AG08396 (cell line): ENCODE results near the gene ZBTB18.
"Not testable (repeated sequence)": the region's sequence is repeated elsewhere in the genome, so short reads cannot be mapped to it uniquely, and the experiment has no call there.

Experiments
- DNase-seq: peaks from one replicate; pipeline ENCODE4 v3.0.0; 2012; ENCODE audit warnings: low spot score, mixed read lengths

ZBTB18 gene

DNA sequence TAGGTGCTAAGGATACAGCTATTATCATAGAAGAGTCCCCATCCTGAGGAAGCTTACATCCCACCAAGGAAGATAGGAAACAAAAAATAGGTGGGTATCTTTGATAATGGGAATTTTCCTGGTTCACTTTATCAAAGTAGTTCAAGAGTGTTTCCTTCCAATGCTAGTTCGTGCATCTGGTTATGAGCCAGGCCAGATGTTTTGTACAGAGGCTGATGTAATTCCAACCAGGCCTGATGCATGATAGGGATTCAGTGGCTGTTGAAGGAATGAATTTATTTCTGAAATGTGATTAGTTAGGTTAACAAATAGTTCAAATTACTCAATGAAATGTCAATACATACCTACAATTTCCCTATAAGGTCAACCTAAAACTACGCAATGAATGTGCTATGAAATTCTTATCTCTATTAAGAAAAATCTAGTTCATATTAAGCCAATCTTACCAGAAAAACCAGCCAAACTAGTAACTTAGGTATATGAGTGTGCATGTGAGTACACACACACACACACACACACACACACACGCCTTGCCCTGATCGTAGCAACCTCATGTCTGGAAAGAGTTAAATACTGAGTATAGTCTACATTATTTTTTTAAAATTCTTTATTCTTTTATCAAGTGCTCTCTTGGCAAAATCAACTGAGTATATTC, 9.5 kb upstream of the ZBTB18 start:
- no peak for DNase-seq

DNA sequence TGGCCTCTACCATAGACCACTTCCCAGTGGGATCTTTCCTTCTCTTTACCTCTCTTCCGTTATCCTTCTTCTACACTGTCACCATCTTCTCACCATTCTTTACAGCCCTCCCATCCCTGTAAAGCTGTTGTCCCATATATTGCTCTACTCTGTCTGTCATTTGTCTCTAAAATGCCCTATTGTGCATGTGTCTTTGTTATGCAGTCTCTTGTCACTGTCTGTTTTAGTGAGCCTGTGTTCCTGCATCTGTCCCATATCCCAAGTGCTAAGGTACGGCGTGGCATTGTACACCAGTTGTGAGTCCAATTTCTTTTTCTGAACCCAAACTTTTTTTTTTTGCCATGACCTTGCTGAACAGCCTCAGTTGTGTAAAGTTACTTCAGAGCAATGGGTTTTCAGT, 8.8 kb upstream of the ZBTB18 start:
- DNase-seq, result no peak

DNA sequence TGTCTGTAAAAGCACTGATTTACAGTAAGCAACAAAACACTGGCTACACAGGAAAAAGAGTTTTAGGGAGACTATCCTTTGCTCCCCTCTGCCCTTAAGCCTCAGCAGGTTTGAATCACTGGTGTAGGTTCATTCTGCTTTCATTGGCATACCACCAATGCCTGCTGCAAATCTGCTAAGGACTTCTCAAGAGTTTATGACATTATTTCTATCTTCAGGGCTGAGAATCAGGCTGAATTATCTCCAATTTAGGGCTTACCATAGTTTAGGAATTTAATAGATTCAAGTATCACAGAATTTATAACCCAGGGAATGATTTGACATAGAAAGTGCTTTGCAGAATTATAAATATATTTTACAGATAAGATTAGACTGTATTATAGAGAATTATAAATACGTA, 6.7 kb upstream of the ZBTB18 start:
- no peak for DNase-seq

DNA sequence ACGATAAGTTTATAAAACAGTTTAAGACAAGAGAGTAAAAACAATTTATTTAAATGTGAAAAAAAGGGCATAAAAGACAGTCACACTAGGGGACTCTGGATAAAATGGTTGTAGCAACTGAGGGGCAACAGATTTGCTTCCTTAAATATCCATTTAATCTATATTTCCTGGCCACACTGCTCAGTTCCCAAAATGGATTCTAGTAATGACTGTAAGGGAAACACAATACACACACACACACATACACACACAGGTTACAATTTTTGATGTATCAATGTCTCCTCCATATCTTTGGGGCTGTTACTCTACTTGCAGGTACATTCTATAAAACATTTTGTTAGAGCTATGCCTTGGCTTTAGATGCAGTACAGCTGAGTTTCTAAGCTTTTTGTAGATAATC, 4.8 kb upstream of the ZBTB18 start:
- not testable (repeated sequence) for DNase-seq

DNA sequence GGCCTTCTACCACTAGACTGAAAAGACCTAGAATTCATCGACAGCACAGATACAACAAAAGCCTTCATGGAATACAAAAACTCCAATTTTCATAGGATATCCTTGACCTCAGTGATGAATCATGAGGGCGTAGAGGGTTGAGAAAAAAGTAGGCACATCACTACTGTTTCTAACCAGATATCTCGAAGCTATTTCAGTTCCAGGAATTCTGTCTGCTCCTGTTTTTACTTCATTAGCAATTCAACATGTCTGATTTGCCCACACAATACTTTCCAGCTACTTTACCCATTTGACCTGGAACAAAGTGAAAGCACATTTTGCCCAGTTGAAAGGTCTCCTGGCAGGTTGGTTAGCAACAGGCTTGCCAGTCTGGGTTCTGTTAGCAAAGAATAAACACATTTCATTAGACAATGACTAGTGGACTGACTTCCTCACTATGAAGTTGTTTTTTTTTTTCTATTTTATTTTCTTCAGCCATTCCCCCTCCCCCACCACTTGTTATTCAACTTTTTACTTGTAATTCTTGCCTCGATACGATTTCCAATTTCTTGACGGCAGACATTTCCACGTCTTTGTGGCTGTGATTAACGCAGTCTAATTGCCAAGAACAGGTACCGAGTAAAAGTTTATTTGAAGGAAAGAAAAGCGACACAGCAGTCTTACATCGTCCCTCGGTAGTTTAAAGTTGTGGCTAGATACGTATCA, 4.0 kb upstream of the ZBTB18 start:
- DNase-seq, result no peak

DNA sequence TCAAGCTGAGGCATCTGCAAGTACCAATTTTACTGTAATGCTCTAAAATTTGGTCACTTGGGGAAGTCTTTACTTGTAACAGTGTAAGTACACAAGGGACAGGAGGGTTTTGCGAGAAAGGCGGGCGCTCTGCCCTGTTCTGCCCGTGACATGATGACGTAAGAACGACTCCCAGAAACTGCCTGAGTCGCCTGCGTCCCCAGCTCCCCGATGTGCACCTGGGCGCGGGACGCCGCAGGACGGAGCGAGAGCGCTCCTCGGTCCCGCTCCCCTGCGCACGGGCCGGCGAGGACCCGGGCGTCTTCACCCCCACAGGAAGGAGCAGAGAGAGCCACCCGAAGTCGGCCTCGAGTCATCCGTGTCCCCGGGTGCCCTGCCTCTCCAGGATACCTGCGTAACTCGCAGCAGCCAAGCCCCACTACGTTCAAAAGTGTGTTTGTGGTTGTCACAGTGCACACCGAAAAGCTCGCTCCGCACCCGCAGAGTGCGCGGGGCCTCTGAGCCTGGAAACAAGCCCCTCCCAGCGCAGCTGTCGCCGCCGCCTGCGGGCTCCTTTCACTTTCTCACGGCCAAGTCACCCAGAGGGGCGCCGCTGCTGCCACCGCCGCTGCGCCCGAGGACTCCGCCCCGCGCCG, 3.3 kb upstream of the ZBTB18 start:
- peak; percentile 31 for DNase-seq

DNA sequence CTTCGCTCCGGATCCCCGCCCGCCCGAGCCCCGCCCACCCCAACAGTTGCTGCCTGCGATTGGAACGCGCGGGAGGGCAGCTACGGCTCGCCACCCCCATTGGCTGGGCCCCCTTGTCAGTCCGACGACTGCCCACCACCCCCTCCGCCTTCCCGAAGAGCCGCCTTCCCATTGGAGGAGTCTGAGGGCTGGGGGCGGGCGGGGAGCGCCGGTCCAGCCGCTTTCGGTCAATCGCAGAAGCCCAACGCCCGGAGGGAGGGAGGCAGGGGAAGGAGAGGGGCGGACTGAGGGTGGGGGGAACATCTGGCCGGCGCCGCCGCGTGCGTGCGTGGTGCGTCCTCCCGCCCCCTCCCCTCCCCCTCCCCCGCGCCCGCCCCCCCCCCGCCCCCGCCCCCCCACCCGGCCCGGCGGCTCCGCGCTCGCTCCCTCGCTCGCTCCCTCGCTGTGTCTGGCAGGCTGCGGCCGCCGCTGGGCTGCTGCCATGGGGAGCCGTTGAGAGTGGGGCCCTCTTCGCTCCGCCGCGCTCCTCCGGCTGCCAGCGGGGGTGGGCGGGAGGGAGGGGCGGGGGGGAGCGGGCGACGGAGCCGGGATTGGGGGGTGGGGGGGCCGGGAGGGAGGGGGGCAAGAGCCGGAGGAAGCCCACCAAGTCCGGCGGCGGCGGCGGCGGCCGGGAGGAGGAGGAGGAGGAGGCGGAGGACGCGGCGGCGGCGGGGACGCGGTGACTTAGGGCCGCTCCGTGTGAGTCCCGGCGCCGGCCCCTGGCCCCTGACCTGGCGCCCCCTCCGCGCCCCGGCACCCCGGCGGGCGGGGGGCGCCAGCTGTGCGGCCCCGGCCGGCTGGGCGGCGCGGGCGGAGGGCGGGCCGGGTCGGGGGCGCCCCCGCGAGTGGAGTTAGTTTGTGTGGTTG, 2.6 kb upstream of the ZBTB18 start:
- peak; percentile 99 for DNase-seq

DNA sequence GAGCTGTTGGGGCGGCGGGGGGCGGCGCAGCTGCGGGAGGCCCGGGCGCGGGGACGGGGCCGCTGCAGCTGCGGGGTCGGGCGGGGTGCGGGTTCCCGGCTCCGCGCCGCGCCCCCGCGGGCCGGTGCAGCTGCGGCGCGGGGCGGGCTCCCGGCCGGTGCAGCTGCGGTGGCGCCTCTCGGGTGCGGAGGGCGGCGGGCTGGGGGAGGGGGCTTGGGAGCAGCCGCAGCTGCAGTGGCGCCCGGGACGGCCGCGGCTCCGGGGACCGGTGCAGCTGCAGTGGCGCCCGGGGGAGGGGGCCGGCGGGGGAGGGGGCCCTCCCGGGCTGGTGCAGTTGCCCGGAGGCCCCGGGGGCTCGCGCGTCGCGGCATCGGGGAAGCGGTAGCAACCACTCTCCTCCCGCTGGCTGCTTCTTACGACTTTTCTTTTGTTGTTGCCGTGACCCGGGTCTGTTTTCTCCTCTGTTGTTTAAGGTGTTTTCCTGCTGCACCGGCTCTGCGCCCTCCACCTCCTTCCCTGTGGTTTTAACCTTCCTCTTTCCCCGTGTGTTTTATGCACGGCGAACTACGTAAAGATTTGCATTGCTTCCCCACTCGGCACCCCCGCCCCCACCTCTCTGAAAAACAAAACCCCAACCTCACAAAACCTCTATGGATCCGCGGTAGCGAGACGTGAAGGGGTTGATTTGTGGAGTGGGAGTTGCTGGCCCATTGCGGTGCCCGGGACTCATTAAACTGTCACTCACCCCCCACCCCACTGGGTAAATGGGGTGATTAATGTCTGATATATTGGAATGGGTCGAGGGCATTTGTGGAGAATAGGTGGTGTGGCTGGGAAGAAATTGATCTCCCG, 1.7 kb upstream of the ZBTB18 start:
- peak; percentile 55 for DNase-seq

DNA sequence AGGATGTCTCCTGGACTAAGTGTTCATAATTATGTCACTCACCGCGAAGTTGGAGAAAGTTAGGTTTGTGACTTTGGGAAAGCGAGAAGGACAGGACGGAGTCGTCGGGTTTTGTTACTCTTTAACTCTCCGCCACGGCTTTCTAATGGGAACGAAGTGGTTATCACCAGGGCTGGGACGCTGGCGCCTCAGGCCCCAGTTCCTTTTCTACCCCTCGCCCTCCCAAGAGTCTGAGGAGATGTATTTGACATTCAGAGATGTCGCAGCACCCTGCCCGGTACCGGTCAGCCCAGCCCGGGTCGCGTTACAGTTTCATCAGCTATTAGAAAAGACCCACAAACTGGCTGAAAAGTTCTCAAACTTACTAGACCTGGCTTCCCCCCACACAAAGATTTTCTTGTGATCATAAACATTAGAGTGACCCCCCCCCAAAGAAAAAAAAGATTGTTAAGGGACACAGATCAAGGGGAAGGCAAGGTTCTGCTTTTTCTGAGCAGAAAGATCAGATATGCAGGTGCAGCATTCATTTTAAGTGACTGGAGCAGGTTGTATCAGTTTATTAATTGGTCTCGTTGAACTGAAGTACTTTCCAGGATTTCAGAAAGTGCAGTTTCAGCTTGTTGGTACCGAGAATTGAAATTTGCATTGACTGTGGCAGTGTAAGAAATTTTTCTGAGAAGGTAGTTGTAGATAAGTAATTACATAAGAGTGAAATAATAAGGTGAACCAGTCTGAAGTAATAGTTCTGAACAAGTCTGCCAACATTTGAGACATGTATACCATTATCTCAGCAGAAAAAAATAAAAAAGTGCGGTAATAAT, 859 bp upstream of the ZBTB18 start:
- no peak for DNase-seq

DNA sequence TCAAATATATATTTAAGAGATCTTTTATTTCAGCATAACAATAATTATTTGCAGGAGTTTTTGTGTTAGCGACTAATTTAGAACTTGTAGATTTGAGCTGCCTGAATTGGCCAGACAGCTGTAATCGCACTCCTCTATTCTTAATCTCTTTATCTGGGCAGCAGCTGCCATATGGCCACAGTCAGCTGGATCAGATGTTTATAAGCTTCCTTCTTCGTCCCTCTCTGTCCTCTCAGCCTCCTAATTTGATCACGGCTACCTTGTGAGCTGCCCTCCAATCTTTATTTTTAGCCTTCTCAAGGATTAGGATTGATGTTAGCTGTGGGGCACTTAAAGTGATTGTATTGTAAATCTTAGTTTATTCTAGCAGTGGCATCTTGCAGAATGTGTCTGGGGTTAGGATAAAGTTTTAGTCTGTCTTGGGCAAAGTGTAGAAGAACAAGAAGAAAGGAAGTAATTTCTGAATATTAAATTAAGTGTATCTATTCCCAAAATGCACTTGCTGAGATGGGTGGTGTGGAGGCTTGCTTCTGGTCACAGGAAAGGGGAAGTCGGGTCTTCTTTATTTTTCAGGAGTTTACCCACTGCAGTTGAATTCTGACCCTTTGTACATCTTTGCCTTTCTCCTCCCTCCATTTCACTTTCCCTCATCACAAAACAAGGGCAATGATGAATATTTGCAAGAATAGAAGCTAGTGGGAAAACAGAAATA, 1.1 kb downstream of the ZBTB18 start:
- DNase-seq, result no peak

DNA sequence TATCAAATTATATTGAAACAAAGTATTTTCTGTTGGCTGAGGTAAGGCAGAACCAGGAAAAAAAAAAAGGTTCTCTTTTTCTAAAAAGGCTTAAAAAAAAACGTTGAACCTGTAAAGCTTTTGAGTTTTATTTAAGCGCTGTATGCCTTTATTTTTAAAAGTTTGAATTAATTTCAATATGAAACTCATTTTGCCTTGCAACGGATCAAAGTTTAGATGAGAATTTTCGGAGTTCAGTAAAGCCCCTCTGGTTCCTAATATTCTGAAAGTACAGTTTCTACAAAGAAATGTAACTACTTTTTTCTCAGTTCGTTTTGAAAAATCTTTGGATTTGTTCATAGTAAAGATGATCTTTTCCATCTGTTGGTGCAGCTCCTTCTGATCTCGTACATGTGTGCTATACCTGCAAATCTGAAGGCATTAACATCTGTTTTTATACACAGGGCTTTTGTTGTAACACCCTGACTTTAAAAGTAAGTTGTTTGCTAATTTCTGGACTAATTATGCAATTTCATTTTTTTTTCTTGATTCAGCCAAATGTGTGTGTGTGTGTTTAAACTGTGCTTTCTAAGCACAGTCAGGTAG, 1.7 kb downstream of the ZBTB18 start:
- DNase-seq, result no peak

DNA sequence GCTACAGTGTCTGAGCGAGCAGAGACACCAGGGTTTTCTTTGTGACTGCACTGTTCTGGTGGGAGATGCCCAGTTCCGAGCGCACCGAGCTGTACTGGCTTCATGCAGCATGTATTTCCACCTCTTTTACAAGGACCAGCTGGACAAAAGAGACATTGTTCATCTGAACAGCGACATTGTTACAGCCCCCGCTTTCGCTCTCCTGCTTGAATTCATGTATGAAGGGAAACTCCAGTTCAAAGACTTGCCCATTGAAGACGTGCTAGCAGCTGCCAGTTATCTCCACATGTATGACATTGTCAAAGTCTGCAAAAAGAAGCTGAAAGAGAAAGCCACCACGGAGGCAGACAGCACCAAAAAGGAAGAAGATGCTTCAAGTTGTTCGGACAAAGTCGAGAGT, 2.7 kb downstream of the ZBTB18 start:
- no peak for DNase-seq

DNA sequence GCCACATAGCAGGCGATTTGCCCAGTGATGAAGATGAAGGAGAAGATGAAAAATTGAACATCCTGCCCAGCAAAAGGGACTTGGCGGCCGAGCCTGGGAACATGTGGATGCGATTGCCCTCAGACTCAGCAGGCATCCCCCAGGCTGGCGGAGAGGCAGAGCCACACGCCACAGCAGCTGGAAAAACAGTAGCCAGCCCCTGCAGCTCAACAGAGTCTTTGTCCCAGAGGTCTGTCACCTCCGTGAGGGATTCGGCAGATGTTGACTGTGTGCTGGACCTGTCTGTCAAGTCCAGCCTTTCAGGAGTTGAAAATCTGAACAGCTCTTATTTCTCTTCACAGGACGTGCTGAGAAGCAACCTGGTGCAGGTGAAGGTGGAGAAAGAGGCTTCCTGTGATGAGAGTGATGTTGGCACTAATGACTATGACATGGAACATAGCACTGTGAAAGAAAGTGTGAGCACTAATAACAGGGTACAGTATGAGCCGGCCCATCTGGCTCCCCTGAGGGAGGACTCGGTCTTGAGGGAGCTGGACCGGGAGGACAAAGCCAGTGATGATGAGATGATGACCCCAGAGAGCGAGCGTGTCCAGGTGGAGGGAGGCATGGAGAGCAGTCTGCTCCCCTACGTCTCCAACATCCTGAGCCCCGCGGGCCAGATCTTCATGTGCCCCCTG, 3.3 kb downstream of the ZBTB18 start:
- DNase-seq, result no peak

DNA sequence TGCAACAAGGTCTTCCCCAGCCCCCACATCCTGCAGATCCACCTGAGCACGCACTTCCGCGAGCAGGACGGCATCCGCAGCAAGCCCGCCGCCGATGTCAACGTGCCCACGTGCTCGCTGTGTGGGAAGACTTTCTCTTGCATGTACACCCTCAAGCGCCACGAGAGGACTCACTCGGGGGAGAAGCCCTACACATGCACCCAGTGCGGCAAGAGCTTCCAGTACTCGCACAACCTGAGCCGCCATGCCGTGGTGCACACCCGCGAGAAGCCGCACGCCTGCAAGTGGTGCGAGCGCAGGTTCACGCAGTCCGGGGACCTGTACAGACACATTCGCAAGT, 3.8 kb downstream of the ZBTB18 start:
- no peak for DNase-seq

DNA sequence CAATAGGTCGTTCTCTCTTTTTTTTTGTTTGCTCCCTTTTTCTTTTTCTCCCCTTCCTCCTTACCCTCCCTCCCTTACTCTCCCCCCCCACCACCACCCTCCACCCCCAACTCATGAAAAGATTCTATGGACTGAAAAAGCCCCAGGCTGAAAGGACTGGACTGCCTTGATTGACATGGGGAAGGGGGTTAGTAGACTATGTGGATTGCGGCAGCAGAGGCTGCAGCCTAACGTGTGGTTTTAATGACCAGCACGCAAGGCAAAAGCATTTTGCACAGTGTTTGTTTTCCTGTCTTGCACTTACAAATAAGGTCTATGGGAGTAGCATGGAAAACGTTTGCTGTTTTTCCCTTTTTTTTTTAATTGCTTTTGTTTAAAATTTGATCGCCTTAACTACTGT, 5.5 kb downstream of the ZBTB18 start:
- no peak for DNase-seq

DNA sequence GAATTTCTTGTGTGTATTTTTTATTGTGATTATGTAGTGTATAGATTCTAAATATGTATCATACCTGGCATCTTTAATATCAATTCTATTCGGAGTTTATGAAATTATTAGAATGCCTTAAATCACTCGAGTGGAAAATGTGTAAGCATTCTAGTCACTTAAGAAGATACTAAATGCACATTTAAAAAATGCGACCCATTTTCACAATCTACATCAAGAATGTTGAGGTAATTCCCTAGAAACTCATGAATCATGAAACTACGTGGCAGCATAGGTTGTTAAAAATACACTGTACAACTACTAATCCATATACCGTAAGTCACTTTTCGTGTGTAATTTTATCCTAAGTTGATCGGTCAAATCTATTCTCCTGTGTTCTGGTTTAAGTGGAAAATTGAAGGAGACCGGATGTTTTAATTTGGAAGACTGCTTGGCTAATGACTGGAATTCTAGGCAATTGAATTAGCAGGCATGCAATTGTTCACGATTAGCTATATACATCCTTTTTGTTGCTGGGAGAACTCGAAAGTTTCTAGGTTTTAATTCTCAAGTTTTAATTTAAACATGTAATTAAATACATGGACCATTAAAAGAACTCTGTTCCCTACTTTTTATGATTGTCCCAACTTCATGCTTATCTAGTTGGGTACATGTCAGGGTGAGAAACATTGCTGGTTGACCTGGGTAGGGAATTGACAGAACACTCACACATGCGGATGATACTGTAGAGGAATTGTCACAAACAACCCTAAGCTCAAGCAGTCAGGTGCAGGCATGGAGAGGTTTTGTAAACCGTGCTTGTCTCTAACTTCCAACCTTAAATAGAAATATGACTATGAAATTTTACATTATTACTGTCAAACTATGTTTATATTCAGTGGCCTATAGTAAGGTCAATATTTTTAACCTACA, 6.6 kb downstream of the ZBTB18 start:
- no peak for DNase-seq

DNA sequence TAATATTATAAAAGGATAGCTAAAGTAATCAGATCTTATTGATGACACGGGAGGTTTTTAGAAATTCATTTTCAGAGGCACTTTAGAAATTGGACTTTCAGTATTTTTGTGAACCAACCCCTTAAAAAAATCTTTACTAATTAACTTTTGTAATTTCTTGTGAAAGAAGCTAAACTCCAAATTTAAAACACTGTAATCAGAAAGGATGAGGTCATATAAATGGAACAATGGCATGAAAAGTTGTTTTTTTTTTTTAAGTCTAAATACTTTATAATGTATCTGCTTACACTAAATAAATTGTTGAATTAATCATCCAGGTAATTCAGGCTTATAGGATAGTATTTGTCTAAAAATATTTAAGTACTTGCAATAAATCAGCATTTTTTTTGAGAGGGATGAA, 9.0 kb downstream of the ZBTB18 start:
- no peak for DNase-seq

DNA sequence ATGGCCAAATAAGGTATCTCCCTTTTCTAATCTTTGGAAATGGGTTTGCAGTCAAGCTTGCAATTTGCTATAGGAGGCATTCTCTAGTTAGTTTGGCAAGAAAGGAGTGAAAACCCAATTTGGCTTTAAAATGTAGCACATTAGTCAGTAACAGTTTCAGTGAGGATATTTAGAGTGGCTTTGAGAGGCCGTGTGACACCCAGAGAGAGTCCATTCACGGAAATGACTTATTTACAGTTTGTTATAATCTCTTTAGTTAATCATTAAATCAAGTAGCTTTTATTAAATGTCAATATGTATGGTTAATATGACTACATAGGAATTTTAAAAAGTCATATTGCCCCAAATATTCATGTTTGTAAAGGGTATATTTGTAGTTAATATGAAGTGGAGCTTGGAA, 9.6 kb downstream of the ZBTB18 start:
- DNase-seq, result no peak
